ENCODE results near the gene TMEM175.

TMEM175 gene

DNA sequence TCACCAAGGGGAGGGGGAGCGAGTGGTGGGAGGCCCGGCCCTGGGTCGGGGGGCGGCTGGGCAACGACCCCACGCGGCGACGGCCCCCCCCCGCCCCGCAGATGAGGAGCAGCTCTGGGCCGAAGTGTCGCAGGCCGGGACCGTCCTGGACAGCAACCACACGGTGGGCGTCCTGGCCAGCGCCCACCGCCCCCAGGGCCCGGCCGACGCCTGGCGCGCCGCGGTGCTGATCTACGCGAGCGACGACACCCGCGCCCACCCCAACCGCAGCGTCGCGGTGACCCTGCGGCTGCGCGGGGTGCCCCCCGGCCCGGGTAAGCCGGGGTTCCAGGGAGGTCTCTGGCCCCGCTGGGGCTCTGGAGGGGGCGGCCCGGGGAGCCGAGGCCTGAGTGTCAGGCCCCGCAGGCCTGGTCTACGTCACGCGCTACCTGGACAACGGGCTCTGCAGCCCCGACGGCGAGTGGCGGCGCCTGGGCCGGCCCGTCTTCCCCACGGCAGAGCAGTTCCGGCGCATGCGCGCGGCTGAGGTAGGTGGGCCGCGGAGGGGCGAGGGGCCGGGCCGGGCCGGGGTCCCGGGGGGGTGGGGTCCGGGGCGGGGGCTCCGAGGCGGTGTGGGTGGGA lies 70.5 kb downstream of the TMEM175 start:
- no peak for DNase-seq (ENCODE audit: low read depth in 2 of 2)

GRCh38 chr4:1003271-1004070 lies 71.2 kb downstream of the TMEM175 start:
- no peak for DNase-seq (ENCODE audit: low read depth in 2 of 2)

- no peak for DNase-seq (ENCODE audit: low read depth in 2 of 2)
These were observed 71.8 kb downstream of the TMEM175 start for GRCh38 chr4:1004071-1004418.

GRCh38 chr4:1004557-1005485 lies 72.6 kb downstream of the TMEM175 start:
- DNase-seq (ENCODE audit: low read depth in 2 of 2), result no peak

GRCh38 chr4:1006856-1007255 lies 74.6 kb downstream of the TMEM175 start:
- DNase-seq (ENCODE audit: low read depth in 2 of 2), result no peak

All from fibroblast of skin of left biceps (primary cell).